Mucosa of stomach (tissue), 1 donor: ENCODE measurements around the gene FUT2.

Source experiments
- H3K27me3 ChIP-seq: one replicate; pipeline ENCODE4 v1.7.0; 2013; ENCODE audit warnings: mild to moderate bottlenecking, low read length; ENCODE audit not compliant: control insufficient read depth, insufficient read depth
- H3K36me3 ChIP-seq: one replicate; pipeline ENCODE4 v1.7.0; 2013; ENCODE audit warnings: low read length; ENCODE audit not compliant: control insufficient read depth, insufficient read depth
- H3K4me1 ChIP-seq: one replicate; pipeline ENCODE4 v1.7.0; 2013; ENCODE audit warnings: mild to moderate bottlenecking, low read length; ENCODE audit not compliant: control insufficient read depth, insufficient read depth
- H3K4me3 ChIP-seq: one replicate; pipeline ENCODE4 v1.7.0; 2013; ENCODE audit warnings: low read length
- H3K9ac ChIP-seq: one replicate; pipeline ENCODE4 v1.7.0; 2013; ENCODE audit warnings: mild to moderate bottlenecking, low read length, moderate library complexity
- H3K9me3 ChIP-seq: one replicate; pipeline ENCODE4 v1.7.0; 2013; ENCODE audit warnings: mild to moderate bottlenecking, low read length, moderate library complexity; ENCODE audit not compliant: control insufficient read depth
- donor health status: Pancreatic carcinoma.

The FUT2 gene

GRCh38 chr19:48755084-48755641, 59.4 kb downstream of the FUT2 start, which contains the start of gene FGF21:
FGF21 (plus strand) TSS chr19:48755524; CDS start chr19:48756237, 713 bp downstream.
- no peaks in the 10 kb centered on the region for H3K9me3 ChIP-seq
- H3K36me3 ChIP-seq: no peaks in the 10 kb centered on the region
- H3K27me3 ChIP-seq: peaks cover 34% of the 10 kb centered on the region
- H3K4me1 ChIP-seq: peaks cover 30% of the 10 kb centered on the region
- no peak within 1 kb of the TSS for H3K9ac ChIP-seq
- no peak within 1 kb of the TSS for H3K4me3 ChIP-seq
